HUDEP-2 (cell line): Measurements from ENCODE around the gene OR5M11.
"Not testable (repeated sequence)": the region's sequence is repeated elsewhere in the genome, so short reads cannot be mapped to it uniquely, and the experiment has no call there.

Experiments used
- DNase-seq, 76 experiments: peaks; one replicate each; lab custom pipeline; 2025; ENCODE audit not compliant: unreplicated experiment in 76 of 76; lab: John Stamatoyannopoulos, UW

The OR5M11 gene

GRCh38 chr11:56543157-56543556 is at the start of gene OR5M11:
OR5M11 (minus strand) TSS chr11:56543257; CDS start chr11:56543257, 0 bp downstream.
- DNase-seq, result no peak

- not testable (repeated sequence) for DNase-seq
Measured at GRCh38 chr11:56592088-56592717, 49.1 kb upstream of the OR5M11 start.

GRCh38 chr11:56577621-56578020 is 34.6 kb upstream of the OR5M11 start, which contains the start of gene OR5M10:
OR5M10 (minus strand) TSS chr11:56577721; CDS start chr11:56577721, 0 bp downstream.
- no peak for DNase-seq

GRCh38 chr11:56558574-56558973 is 15.5 kb upstream of the OR5M11 start:
- DNase-seq, result no peak

- DNase-seq, result not testable (repeated sequence)
Measured at GRCh38 chr11:56554691-56555090, 11.6 kb upstream of the OR5M11 start.

- no peak for DNase-seq
Measured at GRCh38 chr11:56545531-56545930, 2.5 kb upstream of the OR5M11 start.

GRCh38 chr11:56543739-56544138 is 682 bp upstream of the OR5M11 start:
- no peak for DNase-seq

- no peak for DNase-seq
Measured at GRCh38 chr11:56533054-56533740, 9.9 kb downstream of the OR5M11 start.

GRCh38 chr11:56531856-56532255 is 11.2 kb downstream of the OR5M11 start:
- no peak for DNase-seq

- DNase-seq, result no peak
Measured at GRCh38 chr11:56522008-56522407, 21.0 kb downstream of the OR5M11 start.

- no peak for DNase-seq
Measured at GRCh38 chr11:56513280-56513679, 29.8 kb downstream of the OR5M11 start.

- no peak for DNase-seq
Measured at GRCh38 chr11:56509439-56509838, 33.6 kb downstream of the OR5M11 start.

GRCh38 chr11:56497010-56497409 is 46.0 kb downstream of the OR5M11 start:
- DNase-seq, result no peak

GRCh38 chr11:56495117-56495516 is 47.9 kb downstream of the OR5M11 start:
- no peak for DNase-seq
